GM18907 (cell line): ENCODE results near the gene GRM4.
"Not testable (repeated sequence)": the region's sequence is repeated elsewhere in the genome, so short reads cannot be mapped to it uniquely, and the experiment has no call there.

Experiments
- ATAC-seq: cut with Tn5 transposase; IDR thresholded peaks from one replicate; pipeline ENCODE4 v1.9.1; 2021; ENCODE audit warnings: mild to moderate bottlenecking, moderate library complexity; ENCODE audit not compliant: unreplicated experiment

The GRM4 gene

GRCh38 chr6:34047913-34048867, 97.7 kb downstream of the GRM4 start:
- ATAC-seq, result no peak

- no peak for ATAC-seq
These were observed 99.3 kb downstream of the GRM4 start for GRCh38 chr6:34046617-34047016.

GRCh38 chr6:34045771-34046170, 100.1 kb downstream of the GRM4 start:
- ATAC-seq, result no peak

- no peak for ATAC-seq
These were observed 100.8 kb downstream of the GRM4 start for GRCh38 chr6:34044945-34045595.

- no peak for ATAC-seq
These were observed 102.5 kb downstream of the GRM4 start for GRCh38 chr6:34043359-34043758.

GRCh38 chr6:34041998-34042397, 103.9 kb downstream of the GRM4 start:
- not testable (repeated sequence) for ATAC-seq

- ATAC-seq, result no peak
These were observed 104.5 kb downstream of the GRM4 start for GRCh38 chr6:34041385-34041784.

GRCh38 chr6:34039943-34040342, 105.9 kb downstream of the GRM4 start:
- no peak for ATAC-seq

GRCh38 chr6:34037151-34037550, 108.7 kb downstream of the GRM4 start:
- no peak for ATAC-seq

- no peak for ATAC-seq
These were observed 109.4 kb downstream of the GRM4 start for GRCh38 chr6:34036357-34037069.

- no peak for ATAC-seq
These were observed 110.1 kb downstream of the GRM4 start for GRCh38 chr6:34035704-34036356.

GRCh38 chr6:34035161-34035560, 110.7 kb downstream of the GRM4 start:
- no peak for ATAC-seq

GRCh38 chr6:34032856-34033255, 113.0 kb downstream of the GRM4 start:
- ATAC-seq, result no peak

GRCh38 chr6:34031625-34032383, 114.1 kb downstream of the GRM4 start:
- ATAC-seq, result no peak

- ATAC-seq, result no peak
These were observed 114.9 kb downstream of the GRM4 start for GRCh38 chr6:34030831-34031624.

GRCh38 chr6:34029489-34030280, 116.2 kb downstream of the GRM4 start:
- ATAC-seq, result no peak

GRCh38 chr6:34028691-34029360, 117.1 kb downstream of the GRM4 start:
- no peak for ATAC-seq

GRCh38 chr6:34027939-34028441, 117.9 kb downstream of the GRM4 start:
- ATAC-seq, result no peak
